ENCODE results near the gene ABHD4. TPM values are rescaled to one million over a fixed set of nuclear protein-coding genes. Genes with fewer than 3 reads are reported as not detected.

ABHD4 gene
- total and polyA plus RNA-seq, 10 of the 15 experiments (the other 5 are each of a cell fraction or from before 2014, with no cell fraction given), result 5.4 to 28.7 (median 10.8) TPM

DNA sequence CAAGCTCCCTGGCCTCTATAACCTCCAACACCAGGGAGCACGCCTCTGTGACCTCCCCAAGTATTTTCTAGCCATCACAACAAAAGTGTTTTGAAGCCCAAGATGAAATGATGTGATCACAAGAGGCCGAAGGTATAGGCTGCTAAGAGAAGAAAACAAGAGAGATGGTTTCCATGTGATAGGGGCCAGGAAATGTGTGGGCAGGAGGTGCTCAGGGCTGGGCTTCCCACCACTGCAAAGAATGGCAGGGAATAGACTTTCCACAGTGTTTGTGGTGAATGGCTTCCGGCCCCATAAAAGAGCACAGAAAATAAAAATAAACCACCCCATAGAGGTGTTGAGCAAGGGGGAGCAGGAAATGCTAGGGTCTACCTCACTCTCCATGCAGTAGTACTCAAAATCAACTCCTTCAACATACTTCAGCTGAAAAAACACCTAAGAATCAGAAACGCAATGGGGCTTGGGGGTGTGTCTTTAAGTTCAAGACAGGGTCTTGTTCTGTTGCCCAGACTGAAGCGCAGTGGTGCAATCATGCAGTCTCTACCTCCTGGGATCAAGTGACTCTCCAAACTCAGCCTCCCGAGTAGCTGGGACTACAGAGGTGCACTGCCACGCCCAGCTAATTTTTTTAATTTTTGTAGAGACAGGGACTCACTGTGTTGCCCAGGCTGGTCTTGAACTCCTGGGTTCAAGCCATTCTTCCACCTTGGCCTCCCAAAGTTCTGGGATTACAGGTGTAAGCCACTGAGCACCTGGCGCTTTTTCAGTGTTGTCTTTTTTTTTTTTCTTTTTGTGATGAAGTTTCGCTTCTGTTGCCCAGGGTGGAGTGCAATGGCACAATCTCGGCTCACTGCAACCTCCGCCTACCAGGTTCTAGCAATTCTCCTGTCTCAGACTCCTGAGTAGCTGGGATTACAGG, 36.2 kb upstream of the ABHD4 start (continued):
- TF ChIP-seq, protein P1, sequence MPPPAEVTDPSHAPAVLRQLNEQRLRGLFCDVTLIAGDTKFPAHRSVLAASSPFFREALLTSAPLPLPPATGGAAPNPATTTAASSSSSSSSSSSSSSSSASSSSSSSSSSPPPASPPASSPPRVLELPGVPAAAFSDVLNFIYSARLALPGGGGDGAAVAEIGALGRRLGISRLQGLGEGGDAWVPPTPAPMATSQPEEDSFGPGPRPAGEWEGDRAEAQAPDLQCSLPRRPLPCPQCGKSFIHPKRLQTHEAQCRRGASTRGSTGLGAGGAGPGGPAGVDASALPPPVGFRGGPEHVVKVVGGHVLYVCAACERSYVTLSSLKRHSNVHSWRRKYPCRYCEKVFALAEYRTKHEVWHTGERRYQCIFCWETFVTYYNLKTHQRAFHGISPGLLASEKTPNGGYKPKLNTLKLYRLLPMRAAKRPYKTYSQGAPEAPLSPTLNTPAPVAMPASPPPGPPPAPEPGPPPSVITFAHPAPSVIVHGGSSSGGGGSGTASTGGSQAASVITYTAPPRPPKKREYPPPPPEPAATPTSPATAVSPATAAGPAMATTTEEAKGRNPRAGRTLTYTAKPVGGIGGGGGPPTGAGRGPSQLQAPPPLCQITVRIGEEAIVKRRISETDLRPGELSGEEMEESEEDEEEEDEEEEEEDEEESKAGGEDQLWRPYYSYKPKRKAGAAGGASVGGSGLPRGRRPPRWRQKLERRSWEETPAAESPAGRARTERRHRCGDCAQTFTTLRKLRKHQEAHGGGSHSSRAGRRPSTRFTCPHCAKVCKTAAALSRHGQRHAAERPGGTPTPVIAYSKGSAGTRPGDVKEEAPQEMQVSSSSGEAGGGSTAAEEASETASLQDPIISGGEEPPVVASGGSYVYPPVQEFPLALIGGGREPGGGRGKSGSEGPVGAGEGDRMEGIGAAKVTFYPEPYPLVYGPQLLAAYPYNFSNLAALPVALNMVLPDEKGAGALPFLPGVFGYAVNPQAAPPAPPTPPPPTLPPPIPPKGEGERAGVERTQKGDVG (CRISPR knock-in tag; IDR thresholded peaks at IDR 0.05), result no peak
- peak; percentile 69 for TF ChIP-seq DPF2 (IDR thresholded peaks at IDR 0.05)
- TF ChIP-seq RFX5 (IDR thresholded peaks at IDR 0.05; ENCODE audit: low read depth, low read length), result no peak
- TF ChIP-seq, protein P2, sequence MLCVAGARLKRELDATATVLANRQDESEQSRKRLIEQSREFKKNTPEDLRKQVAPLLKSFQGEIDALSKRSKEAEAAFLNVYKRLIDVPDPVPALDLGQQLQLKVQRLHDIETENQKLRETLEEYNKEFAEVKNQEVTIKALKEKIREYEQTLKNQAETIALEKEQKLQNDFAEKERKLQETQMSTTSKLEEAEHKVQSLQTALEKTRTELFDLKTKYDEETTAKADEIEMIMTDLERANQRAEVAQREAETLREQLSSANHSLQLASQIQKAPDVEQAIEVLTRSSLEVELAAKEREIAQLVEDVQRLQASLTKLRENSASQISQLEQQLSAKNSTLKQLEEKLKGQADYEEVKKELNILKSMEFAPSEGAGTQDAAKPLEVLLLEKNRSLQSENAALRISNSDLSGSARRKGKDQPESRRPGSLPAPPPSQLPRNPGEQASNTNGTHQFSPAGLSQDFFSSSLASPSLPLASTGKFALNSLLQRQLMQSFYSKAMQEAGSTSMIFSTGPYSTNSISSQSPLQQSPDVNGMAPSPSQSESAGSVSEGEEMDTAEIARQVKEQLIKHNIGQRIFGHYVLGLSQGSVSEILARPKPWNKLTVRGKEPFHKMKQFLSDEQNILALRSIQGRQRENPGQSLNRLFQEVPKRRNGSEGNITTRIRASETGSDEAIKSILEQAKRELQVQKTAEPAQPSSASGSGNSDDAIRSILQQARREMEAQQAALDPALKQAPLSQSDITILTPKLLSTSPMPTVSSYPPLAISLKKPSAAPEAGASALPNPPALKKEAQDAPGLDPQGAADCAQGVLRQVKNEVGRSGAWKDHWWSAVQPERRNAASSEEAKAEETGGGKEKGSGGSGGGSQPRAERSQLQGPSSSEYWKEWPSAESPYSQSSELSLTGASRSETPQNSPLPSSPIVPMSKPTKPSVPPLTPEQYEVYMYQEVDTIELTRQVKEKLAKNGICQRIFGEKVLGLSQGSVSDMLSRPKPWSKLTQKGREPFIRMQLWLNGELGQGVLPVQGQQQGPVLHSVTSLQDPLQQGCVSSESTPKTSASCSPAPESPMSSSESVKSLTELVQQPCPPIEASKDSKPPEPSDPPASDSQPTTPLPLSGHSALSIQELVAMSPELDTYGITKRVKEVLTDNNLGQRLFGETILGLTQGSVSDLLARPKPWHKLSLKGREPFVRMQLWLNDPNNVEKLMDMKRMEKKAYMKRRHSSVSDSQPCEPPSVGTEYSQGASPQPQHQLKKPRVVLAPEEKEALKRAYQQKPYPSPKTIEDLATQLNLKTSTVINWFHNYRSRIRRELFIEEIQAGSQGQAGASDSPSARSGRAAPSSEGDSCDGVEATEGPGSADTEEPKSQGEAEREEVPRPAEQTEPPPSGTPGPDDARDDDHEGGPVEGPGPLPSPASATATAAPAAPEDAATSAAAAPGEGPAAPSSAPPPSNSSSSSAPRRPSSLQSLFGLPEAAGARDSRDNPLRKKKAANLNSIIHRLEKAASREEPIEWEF (IDR thresholded peaks at IDR 0.05; ENCODE audit: insufficient replicate concordance, low read depth, low read length), result no peak
- TF ChIP-seq SMAD1 (IDR thresholded peaks at IDR 0.05; ENCODE audit: low read depth, partially characterized antibody), result peak; percentile 45
- peak in 1 of 2 experiments; percentile 82; a peak in 2 of 3 replicates for TF ChIP-seq EGR1 (IDR thresholded peaks at IDR 0.05; ENCODE audit: borderline replicate concordance in 1 of 2, low read depth in 2 of 2, low read length in 2 of 2)
- peak in 1 of 2 experiments; percentile 80; a peak in 2 of 4 replicates for TF ChIP-seq ETV6 (conservative IDR thresholded peaks at IDR 0.05 in 1 of 2, IDR thresholded peaks at IDR 0.05 in 1 of 2; ENCODE audit: borderline replicate concordance in 1 of 2, low read depth in 1 of 2)
- TF ChIP-seq, protein P3, sequence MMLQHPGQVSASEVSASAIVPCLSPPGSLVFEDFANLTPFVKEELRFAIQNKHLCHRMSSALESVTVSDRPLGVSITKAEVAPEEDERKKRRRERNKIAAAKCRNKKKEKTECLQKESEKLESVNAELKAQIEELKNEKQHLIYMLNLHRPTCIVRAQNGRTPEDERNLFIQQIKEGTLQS (IDR thresholded peaks at IDR 0.05; ENCODE audit: borderline replicate concordance, extremely low read depth, low read depth, low read length), result no peak
- 0 out of 2 replicates have a peak, but pooled peaks have one; percentile 23 for TF ChIP-seq FOXK2 (IDR thresholded peaks at IDR 0.05)
- TF ChIP-seq HDGF (IDR thresholded peaks at IDR 0.05), result peak; percentile 30; the same call in 1 of the 2 replicates
- TF ChIP-seq BCL11A (IDR thresholded peaks at IDR 0.05; ENCODE audit: low read depth, low read length), result peak; percentile 25; the same call in 1 of the 2 replicates
- peak; percentile 65; the same call in 1 of the 2 replicates for TF ChIP-seq MTA2 (IDR thresholded peaks at IDR 0.05; ENCODE audit: low read depth)
- no peak for TF ChIP-seq RAD51 (IDR thresholded peaks at IDR 0.05)
- peak; percentile 52 for TF ChIP-seq NBN (IDR thresholded peaks at IDR 0.05)
- no peak for TF ChIP-seq SMC3 (IDR thresholded peaks at IDR 0.05; ENCODE audit: borderline replicate concordance, low read length)
- peak; percentile 56; the same call in 1 of the 2 replicates for TF ChIP-seq CHD2 (IDR thresholded peaks at IDR 0.05; ENCODE audit: borderline replicate concordance, low read depth, low read length)
- TF ChIP-seq ZNF24 (IDR thresholded peaks at IDR 0.05), result no peak; the same call in 1 of the 2 replicates
- TF ChIP-seq IKZF1 (conservative IDR thresholded peaks at IDR 0.05), result peak; percentile 95
- peak; percentile 76 for TF ChIP-seq MEF2B (IDR thresholded peaks at IDR 0.05; ENCODE audit: partially characterized antibody, poor library complexity, severe bottlenecking)
- no peak for TF ChIP-seq ZSCAN29 (IDR thresholded peaks at IDR 0.05)
- TF ChIP-seq YY1 (IDR thresholded peaks at IDR 0.05; ENCODE audit: low read depth, low read length), result peak; percentile 45; the same call in 1 of the 2 replicates
